ENCODE measurements around the gene CRP.
"Not testable (repeated sequence)": the region's sequence is repeated elsewhere in the genome, so short reads cannot be mapped to it uniquely, and the experiment has no call there.

The CRP gene

GRCh38 chr1:159750621-159751020, 36.2 kb upstream of the CRP start:
- no peak for DNase-seq (ENCODE audit: extremely low read depth, low read depth)
- TF ChIP-seq CTCF (IDR thresholded peaks at IDR 0.05; ENCODE audit: low read depth, low read length), result no peak

- no peak for DNase-seq (ENCODE audit: extremely low read depth, low read depth)
Measured at GRCh38 chr1:159749630-159750029, 35.2 kb upstream of the CRP start.

GRCh38 chr1:159748370-159748769, 34.0 kb upstream of the CRP start:
- DNase-seq (ENCODE audit: extremely low read depth, low read depth), result no peak
- TF ChIP-seq CTCF (IDR thresholded peaks at IDR 0.05; ENCODE audit: low read depth, low read length), result no peak

More at GRCh38 chr1:159749630-159750029, 35.2 kb upstream of the CRP start:
- TF ChIP-seq CTCF (IDR thresholded peaks at IDR 0.05; ENCODE audit: low read depth, low read length), result no peak

- no peak for TF ChIP-seq CTCF (IDR thresholded peaks at IDR 0.05; ENCODE audit: low read depth, low read length)
- no peak for DNase-seq (ENCODE audit: extremely low read depth, low read depth)
Measured at GRCh38 chr1:159746666-159747065, 32.3 kb upstream of the CRP start.

GRCh38 chr1:159743651-159744410, 29.4 kb upstream of the CRP start:
- TF ChIP-seq CTCF (IDR thresholded peaks at IDR 0.05; ENCODE audit: low read depth, low read length), result no peak
- no peak for DNase-seq (ENCODE audit: extremely low read depth, low read depth)

GRCh38 chr1:159737238-159737916, 23.0 kb upstream of the CRP start:
- TF ChIP-seq CTCF (IDR thresholded peaks at IDR 0.05; ENCODE audit: low read depth, low read length), result no peak
- no peak for DNase-seq (ENCODE audit: extremely low read depth, low read depth)

- DNase-seq (ENCODE audit: extremely low read depth, low read depth), result not testable (repeated sequence)
Measured at GRCh38 chr1:159723188-159723587, 8.8 kb upstream of the CRP start.
